Measurements from ENCODE around the gene ELSPBP1. TPM values are rescaled to one million over a fixed set of nuclear protein-coding genes. Genes with fewer than 3 reads are reported as not detected.
"Not testable (repeated sequence)": the region's sequence is repeated elsewhere in the genome, so short reads cannot be mapped to it uniquely, and the experiment has no call there.

ELSPBP1 gene
- total RNA-seq, 4 donors from 2014 or later, result not detected

GRCh38 chr19:48069435-48069834, 75.0 kb downstream of the ELSPBP1 start:
- no peak for DNase-seq
- TF ChIP-seq POLR2A (IDR thresholded peaks at IDR 0.05) (no peak), CTCF (IDR thresholded peaks at IDR 0.05) (no peak)
- Histone ChIP-seq H3K4me1 (no peaks in the 10 kb centered on the region), H3K27ac (no peak overlapping the region), H3K9me3 (no peaks in the 10 kb centered on the region), H3K27me3 (no peaks in the 10 kb centered on the region), H3K36me3 (no peaks in the 10 kb centered on the region), H3K4me3 (replicated peaks in 1 of 3) (no peak overlapping the region)
- whole genome bisulfite sequencing, 2 donors, result 70 to 82% methylated on average over 2 of the region's 2 CpGs
- intact Hi-C loops (cut with DNase I), result no loop called here

- H3K9me3 ChIP-seq; H3K4me1 ChIP-seq; H3K4me3 ChIP-seq (replicated peaks in 1 of 3); intact Hi-C loops (cut with DNase I); H3K27ac ChIP-seq; DNase-seq; H3K27me3 ChIP-seq; H3K36me3 ChIP-seq: not testable (repeated sequence)
- WGBS, 2 donors, result 95 to 97% methylated on average over 3 of the region's 3 CpGs
Observed at GRCh38 chr19:48070177-48070769, 75.8 kb downstream of the ELSPBP1 start.

Other genes with a start within 250 kb of the ELSPBP1 start
- 100 to 1,000 TPM; 278 to 531 (median 461) TPM for gene NOP53, start 249.1 kb upstream of the ELSPBP1 start, total RNA-seq
- gene SELENOW, start 215.9 kb upstream of the ELSPBP1 start, total RNA-seq, result 100 to 1,000 TPM; 256 to 919 (median 484) TPM
- gene TPRX1, start 190.1 kb upstream of the ELSPBP1 start, total RNA-seq, result not detected
- gene CRX, start 172.7 kb upstream of the ELSPBP1 start, total RNA-seq, result not detected
- not detected for gene TPRX2, start 135.4 kb upstream of the ELSPBP1 start, total RNA-seq
- gene SULT2A1, start 108.3 kb upstream of the ELSPBP1 start, total RNA-seq, result not detected
- gene BSPH1, start 2.5 kb upstream of the ELSPBP1 start, total RNA-seq, result not detected
- not detected for gene CABP5, start 49.4 kb downstream of the ELSPBP1 start, total RNA-seq
- 10 to 100 TPM in 2 of 4 donors, 1 to 10 TPM in 2; 4.8 to 17.7 (median 10.5) TPM for gene PLA2G4C, start 116.2 kb downstream of the ELSPBP1 start, total RNA-seq
- 10 to 100 TPM; 17.7 to 33.3 (median 26.7) TPM for gene LIG1, start 175.7 kb downstream of the ELSPBP1 start, total RNA-seq
- 1 to 10 TPM; 4.2 to 6.1 (median 5.4) TPM for gene ZSWIM9, start 176.0 kb downstream of the ELSPBP1 start, total RNA-seq